HG02840 (cell line): ENCODE results near the gene TMEM184B.

Source experiments
- ATAC-seq: cut with Tn5 transposase; IDR thresholded peaks from one replicate; pipeline ENCODE4 v1.9.1; 2021; ENCODE audit warnings: mild to moderate bottlenecking, moderate library complexity, moderate number of reproducible peaks; ENCODE audit not compliant: unreplicated experiment, low FRiP score

Gene TMEM184B

DNA sequence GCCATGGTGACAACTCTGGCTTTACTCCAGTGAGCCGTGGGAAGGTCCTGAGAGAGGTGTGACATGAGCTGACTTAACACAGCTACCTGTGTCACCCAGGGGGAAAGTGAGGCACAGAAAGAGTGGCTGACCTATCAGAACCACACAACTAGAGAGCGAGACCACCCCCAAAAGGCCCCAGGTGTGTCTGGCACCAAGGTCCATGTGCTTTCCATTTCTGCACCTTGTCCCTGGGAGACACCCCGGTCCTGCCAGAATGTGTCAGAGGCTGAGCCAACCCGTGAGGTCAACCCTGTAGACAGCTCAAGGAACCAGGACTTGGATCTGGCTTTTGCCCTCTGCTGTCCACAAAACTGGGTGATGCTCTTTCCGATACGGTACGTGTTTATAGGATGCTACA lies 61.3 kb downstream of the TMEM184B start:
- ATAC-seq, result no peak

DNA sequence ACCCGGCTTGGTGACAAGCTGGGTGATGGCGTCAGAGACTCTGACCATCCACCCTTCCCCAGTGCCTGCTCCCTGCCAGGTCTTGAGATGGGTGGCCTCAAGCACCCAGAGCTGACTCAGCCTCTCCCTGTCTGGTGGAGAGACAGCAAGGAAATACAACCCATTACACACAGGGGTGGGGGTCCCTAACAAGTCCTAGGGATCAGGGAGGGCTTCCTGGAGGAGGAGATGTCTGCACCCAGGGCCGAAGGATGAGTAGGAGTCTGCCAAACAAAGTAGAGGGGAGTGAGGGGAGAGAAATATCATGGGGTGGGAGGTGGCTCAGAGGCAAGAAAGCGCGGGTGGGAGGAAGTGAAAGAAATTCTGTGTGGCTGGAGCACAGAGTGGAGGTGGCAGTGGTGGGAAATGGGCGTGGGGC lies 64.2 kb downstream of the TMEM184B start:
- ATAC-seq, result no peak

DNA sequence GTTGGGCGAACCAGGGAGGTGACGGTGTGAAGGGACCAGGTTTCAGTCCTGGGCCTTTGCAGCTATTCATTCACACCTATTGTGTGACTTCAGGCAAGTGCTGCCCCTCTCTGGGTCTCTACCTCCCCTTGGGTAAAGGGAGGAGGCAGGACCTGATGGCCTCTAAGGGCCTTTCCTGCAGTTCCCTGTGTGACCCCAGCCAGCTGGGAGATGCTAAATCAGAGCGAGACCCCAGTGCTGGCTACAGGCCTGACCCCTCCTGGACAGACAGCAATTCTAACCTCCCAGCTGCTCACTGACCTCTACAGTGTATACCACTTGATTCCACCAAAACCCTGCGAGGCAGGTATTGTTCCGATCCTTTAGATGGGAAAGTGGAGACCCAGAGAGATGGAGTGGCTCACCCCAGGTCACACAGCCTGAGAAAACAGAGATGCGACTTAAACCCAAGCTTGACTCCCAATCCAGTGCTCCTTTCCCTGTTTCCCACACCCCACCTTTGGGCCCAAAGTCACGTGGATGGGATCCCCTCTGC lies 64.8 kb downstream of the TMEM184B start:
- ATAC-seq, result no peak

DNA sequence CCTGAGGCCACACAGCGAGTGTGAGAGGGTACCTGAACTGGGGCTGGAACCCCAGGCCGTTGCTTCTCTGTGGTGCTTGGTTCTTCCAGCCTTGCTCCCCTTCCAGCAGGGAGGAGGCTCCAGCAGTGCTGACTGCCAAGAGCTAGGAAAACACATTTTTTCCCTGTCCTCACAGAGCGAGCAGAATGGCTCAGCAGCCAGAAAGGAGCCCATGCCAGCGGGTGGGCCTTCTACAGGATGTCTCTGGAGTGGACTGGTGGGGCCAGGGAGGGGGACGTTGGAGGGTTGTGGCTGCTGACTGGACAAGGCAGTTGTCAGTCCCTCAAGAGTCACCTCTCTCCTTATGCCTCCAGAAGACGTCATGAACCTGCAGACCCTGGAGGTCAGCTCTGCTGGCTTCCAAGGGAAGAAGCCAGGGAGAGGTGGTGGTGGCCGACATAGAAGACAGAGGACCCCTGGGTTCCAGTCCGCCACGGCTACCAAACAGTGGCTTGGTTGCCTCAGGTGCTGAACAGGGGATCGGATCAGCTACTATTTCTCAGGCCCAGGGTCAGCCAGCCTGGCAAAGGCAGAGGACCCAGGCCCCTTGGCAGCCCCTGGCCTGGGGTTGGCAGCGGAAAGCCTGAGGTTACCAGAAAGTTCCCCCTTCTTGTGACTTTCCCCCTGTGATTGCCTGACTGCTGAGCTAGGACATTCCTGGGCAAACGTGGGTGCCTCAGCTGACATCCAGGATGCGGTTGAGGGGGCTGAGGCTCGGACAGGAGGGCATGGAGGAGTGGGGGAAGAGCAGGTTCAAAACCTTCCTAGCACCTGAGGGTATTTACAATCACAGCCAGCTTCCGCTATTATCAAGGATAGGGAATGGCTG lies 67.3 kb downstream of the TMEM184B start:
- no peak for ATAC-seq

DNA sequence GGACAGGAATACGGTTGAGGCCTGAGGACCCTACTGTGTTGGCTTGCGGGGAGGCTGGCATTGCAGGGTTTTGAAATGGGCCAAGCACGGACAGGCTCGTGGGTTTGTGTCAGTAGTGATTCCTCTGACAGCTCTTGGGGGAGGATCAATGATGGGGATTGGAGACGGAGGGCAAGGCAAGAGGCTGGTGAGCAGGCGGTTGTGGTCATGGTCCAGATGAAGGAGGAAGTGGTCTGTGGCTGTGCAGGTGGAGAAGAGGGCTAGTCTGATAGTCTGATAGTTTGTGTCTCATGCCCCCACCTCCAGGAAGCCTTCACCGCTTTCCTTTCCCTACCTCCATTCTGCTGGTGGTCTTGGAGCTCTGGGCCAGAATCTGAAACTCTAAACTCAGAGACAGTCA lies 68.0 kb downstream of the TMEM184B start:
- ATAC-seq, result no peak

DNA sequence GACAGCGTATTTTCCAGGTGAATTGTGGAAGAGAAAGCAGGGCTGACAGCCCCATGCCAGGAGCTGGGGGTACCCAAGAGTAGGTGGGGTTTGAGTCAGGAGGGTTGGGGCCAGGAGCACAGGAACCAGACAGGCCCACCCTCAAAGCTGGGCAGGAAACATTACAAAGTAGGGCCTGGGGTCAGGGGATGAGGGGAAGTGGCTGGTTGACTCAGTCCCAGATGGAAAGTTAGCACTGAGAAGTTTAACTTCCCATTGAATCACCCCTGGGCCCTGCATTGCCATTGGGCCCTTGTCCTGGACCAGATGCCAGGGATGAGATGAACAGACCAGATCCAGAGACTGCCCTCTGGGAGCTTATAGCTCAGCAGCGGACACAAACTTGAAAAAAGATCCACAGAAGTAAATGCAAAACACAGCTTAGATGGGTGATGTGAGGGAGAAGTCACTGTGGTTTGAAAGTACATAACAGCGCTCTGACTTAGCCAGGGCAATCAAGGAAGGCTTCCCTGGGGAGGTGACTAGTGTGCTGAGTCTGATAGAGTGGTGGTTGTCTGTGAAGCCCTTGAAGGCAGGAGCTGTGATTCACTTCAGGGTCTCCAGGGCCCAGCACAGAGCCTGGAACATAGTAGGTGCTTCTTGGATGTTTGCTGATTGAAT lies 68.8 kb downstream of the TMEM184B start:
- no peak for ATAC-seq

DNA sequence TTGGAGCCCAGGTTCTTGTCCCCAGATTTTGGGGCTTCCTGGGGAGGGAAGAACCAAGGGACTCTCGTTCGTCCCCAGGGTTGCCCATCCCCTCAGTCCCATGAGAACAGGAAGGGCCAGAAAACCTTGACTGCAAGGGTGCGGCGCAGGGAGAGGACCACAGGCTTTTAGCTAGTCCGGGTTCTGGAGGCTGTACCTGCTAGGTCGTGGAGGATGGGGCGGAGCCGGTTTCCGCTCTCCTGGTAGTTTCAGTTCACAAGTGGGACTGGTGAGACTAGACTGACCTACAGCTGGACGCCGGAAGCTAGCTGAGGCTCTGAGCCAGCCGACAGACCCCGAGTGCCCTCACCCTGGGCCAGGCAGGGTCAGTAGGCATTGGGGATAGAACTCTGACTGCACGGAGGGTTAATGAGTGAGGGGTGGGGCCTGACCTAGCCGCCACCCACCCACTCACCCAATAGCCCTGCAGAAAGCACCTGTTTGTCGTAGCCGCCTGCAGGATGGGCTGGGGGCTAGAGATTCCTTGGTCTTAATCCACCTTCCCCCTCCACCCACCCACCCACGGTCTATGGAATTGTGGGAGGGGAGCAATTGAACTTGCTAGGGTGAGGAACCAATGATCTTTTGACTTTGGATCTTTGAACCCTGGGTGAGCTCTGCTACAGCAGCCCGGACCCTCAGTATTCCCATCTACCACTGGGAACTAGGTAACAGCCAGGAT lies 69.6 kb downstream of the TMEM184B start:
- no peak for ATAC-seq

DNA sequence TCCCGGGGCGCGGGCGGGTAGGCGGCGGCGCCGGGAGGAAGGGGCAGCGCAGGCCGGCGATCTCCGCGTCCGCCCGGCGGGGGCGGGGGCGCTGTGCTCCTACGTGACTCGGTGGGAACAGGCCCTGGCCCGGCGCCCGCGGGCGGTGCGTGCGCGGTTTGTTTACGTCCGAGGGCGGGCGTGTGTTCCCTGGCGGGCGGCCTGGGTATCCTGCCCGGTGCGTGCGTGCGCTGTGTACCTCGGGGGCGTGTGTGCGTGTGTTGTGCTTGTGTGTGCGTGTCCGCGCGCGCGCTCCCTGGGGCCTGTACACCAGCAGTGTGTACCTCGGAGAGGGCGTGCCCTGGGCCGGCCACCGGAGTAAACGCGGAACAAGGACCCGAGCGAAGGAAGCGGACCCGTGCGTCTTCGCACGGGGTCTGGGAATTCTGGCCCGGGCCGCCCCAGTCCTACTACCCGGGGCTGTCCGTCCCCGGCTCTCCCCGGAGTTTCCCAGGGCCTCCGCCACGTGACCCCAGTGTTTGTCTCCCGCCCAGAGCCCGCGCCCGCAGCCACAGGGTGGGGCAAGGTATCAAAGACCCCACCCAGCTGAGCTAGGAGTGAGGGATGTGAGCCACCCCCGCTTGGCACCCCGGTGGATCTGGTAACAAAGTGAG lies 70.2 kb downstream of the TMEM184B start:
- ATAC-seq, result peak; percentile 13

DNA sequence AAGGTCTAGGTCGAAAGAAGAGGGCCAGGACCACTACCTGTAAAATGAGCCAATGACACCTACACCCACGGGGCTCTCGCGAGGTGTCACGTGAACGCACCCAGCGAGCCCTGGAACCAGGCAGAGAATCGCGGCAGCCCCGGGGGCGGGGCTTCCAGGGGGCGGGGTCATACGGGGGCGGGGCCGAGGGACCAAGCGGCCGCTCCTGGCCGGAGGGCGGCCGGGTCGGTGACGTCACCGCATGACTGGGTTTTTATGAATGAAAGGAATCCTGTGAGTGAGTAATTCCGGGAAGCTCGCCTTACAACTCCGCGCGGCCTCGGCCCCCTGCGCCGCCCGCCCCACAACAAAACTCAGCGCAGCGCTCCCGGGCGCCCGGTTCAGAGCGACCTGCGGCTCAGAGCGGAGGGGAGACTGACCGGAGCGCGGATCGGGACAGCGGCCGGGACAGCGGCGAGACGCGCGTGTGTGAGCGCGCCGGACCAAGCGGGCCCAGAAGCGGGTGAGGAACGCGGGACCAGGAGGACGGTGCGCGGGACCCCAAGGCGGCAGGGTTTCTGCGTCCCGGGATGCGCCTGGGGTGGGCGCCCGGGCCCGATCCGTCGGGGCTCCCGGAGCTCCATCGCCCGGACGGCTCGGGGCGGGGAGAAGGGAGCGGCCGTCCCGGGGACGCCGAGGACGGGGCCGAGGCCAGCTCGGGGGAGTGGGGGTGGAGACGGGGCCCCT lies 70.9 kb downstream of the TMEM184B start, which contains the start of gene MAFF:
TSS of gene MAFF (plus strand) at position 284 of the 726 bp plus-strand sequence. CDS start 11,860 bp downstream, outside the sequence.
- ATAC-seq, result peak; percentile 54

DNA sequence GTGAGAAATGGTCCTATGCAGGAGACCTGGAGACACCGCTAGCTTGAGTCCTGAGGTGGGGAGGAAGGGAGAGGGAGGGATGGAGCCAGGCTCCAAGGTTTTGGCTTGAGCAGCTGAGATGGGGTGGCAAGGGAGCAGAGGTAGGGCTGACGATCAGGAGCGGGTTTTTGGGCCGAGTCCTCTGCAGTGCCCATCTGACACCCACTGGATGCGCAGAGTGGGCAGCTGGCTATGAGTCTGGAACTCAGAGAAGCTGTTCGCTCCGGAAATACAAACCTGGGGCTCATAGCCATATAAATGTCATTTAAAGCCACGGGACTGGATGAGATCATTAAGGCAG lies 71.5 kb downstream of the TMEM184B start:
- no peak for ATAC-seq

DNA sequence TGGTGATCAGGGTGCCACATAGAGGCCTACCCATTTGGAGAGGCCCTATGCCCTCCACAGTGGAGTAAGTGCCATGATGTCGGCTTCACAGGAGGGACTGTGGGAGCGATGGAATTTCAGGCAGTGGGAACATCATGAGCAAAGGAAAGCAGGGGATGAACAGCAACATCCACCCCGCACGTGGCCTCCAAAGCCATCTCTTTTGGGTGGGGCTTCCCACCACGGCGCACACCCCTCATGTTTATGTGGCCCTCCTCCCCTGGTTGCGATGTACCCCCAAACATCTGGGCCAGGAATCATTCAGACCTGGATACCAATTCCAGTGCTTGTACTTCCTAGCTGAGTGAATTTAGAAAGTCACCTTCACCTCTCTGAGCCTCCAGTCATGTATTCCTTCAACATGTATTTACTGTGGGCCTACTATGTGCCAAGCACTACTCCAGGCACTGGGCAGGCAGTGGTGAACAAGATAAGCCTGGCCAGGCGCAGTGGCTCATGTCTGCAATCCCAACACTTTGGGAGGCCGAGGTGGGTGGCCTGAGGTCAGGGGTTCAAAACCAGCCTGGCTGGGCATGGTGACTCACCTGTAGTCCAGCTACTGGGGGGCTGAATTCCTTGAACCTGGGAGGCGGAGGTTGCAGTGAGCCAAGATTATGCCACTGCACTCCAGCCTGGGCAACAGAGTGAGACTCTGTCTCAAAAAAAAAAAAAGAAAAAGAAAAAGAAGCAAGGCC lies 72.8 kb downstream of the TMEM184B start:
- no peak for ATAC-seq

DNA sequence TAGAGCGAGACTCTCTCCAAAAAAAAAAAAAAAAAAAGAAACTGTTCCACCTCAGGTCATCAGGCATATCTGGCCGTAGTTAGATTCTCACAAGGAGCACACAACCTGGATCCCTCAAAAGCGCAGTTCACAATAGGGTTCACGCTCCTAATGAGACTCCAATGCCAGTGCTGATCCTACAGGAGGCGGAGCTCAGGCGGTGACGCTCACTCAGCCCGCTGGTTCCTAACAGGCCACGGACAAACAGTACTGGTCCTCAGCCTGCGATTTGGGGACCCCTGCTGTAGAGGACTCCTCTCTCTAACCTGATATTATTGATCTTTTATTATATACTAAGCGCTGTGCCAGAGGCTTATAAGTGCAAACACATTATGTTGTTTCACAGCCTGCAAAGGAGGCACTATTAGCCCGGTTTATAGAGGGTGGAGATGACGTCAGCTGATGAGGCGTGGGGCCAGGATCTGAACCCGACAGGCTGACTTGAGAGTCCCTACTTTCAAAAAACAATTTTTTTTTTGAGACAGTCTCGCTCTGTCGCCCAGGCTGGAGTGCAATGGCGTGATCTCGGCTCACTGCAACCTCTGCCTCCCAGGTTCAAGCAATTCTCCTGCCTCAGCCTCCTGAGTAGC lies 75.9 kb downstream of the TMEM184B start:
- ATAC-seq, result no peak

DNA sequence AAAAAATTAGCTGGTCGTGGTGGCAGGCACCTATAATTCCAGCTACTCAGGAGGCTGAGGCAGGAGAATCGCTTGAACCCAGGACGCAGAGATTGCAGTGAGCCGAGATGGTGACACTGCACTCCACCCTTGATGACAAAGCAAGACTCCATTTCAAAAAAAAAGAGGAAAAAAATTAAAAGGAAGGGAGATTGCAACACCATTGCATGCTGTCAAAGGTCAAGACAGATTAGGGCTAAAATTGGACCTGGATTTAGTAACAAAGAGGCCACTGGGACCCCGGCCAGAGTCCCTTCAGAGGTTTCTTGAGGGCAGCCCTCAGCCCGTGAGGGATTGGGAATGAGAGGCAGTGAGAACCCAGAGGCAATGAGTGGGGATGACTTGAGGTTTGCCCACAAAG lies 79.2 kb downstream of the TMEM184B start:
- no peak for ATAC-seq

DNA sequence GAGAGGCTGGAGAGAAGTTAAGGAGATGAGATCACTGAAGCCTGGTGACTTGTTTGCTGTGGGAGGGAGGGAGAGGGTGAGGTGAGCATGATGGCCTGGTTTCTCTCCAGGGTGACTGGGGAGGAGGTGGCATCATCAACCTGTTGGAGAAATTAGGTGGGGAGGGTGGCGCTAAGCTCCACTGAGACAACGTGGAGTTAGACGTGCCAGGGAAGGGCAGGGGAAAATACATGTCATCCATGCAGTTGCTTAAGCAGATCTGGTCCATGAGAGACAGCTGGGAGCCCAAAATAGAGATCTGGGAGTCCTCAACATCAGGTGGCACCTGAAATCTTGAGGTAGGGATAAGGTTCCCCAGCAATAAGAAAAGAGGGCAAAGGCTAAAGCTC lies 80.3 kb downstream of the TMEM184B start:
- ATAC-seq, result no peak

DNA sequence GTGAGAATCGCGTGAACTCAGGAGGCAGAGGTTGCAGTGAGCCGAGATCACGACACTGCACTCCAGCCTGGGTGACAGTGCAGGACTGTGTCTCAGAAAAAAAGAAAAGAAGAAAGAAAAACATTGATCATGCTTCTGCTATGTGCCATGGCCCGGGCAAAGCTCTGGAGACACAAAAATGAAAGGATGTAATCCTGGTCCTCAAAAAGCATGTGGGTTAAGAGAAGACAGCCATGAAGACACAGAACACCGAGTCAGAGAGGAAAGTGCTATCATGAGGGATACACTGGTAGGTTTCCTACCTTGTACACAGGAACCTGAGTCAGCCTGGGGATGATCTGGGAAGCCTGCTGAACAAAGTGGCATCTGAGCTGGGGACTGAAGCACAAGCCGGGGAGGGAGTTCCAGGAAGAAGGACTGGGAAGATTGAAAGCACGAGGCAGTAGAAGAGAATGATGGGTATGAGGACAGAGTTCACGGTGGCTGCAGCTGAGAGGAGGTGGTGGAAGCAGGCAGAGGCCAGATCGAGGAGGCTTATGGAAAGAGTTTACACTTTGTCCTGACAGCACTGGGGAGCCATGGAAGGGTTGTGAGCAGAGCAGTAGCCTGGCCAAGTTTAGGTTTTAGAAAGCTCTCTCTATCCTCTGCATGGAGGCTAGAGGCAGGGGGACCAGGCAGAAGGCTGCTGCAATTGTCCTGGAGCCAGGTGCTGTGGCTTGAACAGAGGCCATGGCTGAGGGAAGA lies 80.9 kb downstream of the TMEM184B start:
- ATAC-seq, result no peak

DNA sequence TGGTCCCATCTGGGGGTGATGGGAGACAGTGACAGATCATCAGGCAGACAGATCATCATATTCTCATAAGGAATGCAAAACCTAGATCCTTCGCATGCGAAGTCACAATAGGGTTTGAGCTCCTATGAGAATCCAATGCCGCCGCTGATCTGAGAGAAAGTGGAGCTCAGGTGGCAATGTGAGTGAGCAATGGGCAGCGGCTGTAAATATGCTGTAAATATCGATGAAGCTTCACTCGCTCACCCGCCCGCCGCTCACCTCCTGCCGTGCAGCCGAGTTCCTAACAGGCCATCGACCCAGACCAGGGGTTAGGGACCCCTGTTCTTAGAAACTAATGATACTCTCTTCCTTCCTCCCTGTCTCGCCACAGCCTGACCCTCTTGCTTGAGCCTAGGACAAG lies 81.8 kb downstream of the TMEM184B start:
- no peak for ATAC-seq

DNA sequence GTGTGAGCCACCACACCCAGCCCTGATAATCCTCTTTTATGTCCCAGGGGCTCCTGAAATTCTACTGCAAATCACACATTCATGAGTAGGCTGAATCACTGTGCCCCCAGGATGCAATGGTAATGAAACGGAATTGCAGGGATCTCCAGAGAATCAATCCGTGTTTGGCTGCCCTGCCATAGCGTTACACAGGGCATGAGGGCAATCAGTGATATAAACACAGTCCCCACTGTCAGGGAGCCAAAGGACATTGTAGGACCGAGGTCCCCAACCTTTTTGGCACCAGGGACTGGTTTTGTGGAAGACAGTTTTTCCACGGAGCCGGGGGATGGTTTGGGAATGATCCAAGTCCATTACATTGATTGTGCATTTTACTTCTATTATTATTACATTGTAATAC lies 82.2 kb downstream of the TMEM184B start:
- ATAC-seq, result no peak

DNA sequence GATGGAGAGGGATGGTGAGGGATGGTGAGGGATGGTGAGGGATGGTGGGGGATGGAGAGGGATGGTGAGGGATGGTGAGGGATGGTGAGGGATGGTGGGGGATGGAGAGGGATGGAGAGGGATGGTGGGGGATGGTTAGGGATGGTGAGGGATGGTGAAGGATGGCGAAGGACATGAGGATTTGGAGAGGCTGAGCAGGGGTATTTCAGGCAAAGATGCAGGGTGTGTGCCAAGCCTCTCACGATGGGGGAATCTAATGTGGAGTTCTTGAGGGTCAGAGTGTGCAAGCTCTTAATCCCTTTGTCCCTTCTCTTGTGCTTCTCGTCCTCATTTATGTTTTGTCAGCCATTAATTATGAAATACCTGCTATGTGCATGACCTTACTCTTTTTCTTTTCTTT lies 83.7 kb downstream of the TMEM184B start:
- no peak for ATAC-seq
